ENCODE measurements around the gene SH2B2.
"Not testable (repeated sequence)": the region's sequence is repeated elsewhere in the genome, so short reads cannot be mapped to it uniquely, and the experiment has no call there.

SH2B2 gene

GRCh38 chr7:102313997-102314780 is 27.5 kb downstream of the SH2B2 start:
- Histone ChIP-seq H3K4me1 (ENCODE audit: control insufficient read depth, insufficient read depth, low read length) (no peaks in the 10 kb centered on the region), H3K4me3 (ENCODE audit: low read depth, low read length) (no peak overlapping the region), H3K9ac (ENCODE audit: low read depth, low read length) (no peak overlapping the region), H3K27me3 (ENCODE audit: control insufficient read depth, insufficient read depth, low read length) (no peaks in the 10 kb centered on the region), H3K36me3 (ENCODE audit: control insufficient read depth, insufficient read depth, low read length) (peaks cover 18% of the 10 kb centered on the region), H3K9me3 (ENCODE audit: control insufficient read depth, insufficient read depth, low read length) (no peaks in the 10 kb centered on the region), H3K27ac (ENCODE audit: low read depth, low read length) (no peak overlapping the region)

- H3K4me1 ChIP-seq (ENCODE audit: control insufficient read depth, insufficient read depth, low read length): peaks cover 8% of the 10 kb centered on the region; the same call in 1 of the 2 replicates
- peaks cover 18% of the 10 kb centered on the region for H3K36me3 ChIP-seq (ENCODE audit: control insufficient read depth, insufficient read depth, low read length)
- no peak overlapping the region for H3K9ac ChIP-seq (ENCODE audit: low read depth, low read length)
- no peak overlapping the region for H3K27ac ChIP-seq (ENCODE audit: low read depth, low read length)
- no peaks in the 10 kb centered on the region for H3K9me3 ChIP-seq (ENCODE audit: control insufficient read depth, insufficient read depth, low read length)
- H3K27me3 ChIP-seq (ENCODE audit: control insufficient read depth, insufficient read depth, low read length): no peaks in the 10 kb centered on the region
- H3K4me3 ChIP-seq (ENCODE audit: low read depth, low read length): no peak overlapping the region
These were observed 30.8 kb downstream of the SH2B2 start for GRCh38 chr7:102317231-102318059.

- no peak overlapping the region for H3K9ac ChIP-seq (ENCODE audit: low read depth, low read length)
- peaks cover 8% of the 10 kb centered on the region; the same call in 1 of the 2 replicates for H3K4me1 ChIP-seq (ENCODE audit: control insufficient read depth, insufficient read depth, low read length)
- no peaks in the 10 kb centered on the region for H3K27me3 ChIP-seq (ENCODE audit: control insufficient read depth, insufficient read depth, low read length)
- no peak overlapping the region for H3K27ac ChIP-seq (ENCODE audit: low read depth, low read length)
- no peaks in the 10 kb centered on the region for H3K9me3 ChIP-seq (ENCODE audit: control insufficient read depth, insufficient read depth, low read length)
- peaks cover 18% of the 10 kb centered on the region for H3K36me3 ChIP-seq (ENCODE audit: control insufficient read depth, insufficient read depth, low read length)
- H3K4me3 ChIP-seq (ENCODE audit: low read depth, low read length): no peak overlapping the region
These were observed 31.9 kb downstream of the SH2B2 start for GRCh38 chr7:102318482-102318971.

GRCh38 chr7:102319671-102320070 is 33.0 kb downstream of the SH2B2 start:
- no peak overlapping the region for H3K27ac ChIP-seq (ENCODE audit: low read depth, low read length)
- H3K27me3 ChIP-seq (ENCODE audit: control insufficient read depth, insufficient read depth, low read length): no peaks in the 10 kb centered on the region
- H3K4me3 ChIP-seq (ENCODE audit: low read depth, low read length): no peak overlapping the region
- no peak overlapping the region for H3K9ac ChIP-seq (ENCODE audit: low read depth, low read length)
- H3K4me1 ChIP-seq (ENCODE audit: control insufficient read depth, insufficient read depth, low read length): peaks cover 8% of the 10 kb centered on the region; the same call in 1 of the 2 replicates
- no peaks in the 10 kb centered on the region for H3K9me3 ChIP-seq (ENCODE audit: control insufficient read depth, insufficient read depth, low read length)
- peaks cover 10% of the 10 kb centered on the region for H3K36me3 ChIP-seq (ENCODE audit: control insufficient read depth, insufficient read depth, low read length)

GRCh38 chr7:102320181-102320580 is 33.5 kb downstream of the SH2B2 start:
- Histone ChIP-seq H3K27ac (ENCODE audit: low read depth, low read length) (no peak overlapping the region), H3K9ac (ENCODE audit: low read depth, low read length) (no peak overlapping the region), H3K4me3 (ENCODE audit: low read depth, low read length) (no peak overlapping the region), H3K36me3 (ENCODE audit: control insufficient read depth, insufficient read depth, low read length) (peaks cover 6% of the 10 kb centered on the region; the same call in 1 of the 2 replicates), H3K4me1 (ENCODE audit: control insufficient read depth, insufficient read depth, low read length) (peaks cover 8% of the 10 kb centered on the region; the same call in 1 of the 2 replicates), H3K27me3 (ENCODE audit: control insufficient read depth, insufficient read depth, low read length) (no peaks in the 10 kb centered on the region), H3K9me3 (ENCODE audit: control insufficient read depth, insufficient read depth, low read length) (no peaks in the 10 kb centered on the region)

GRCh38 chr7:102320601-102321350 is 34.1 kb downstream of the SH2B2 start:
- 0 out of 2 replicates have a peak, but pooled peaks cover 5% of the 10 kb centered on the region for H3K36me3 ChIP-seq (ENCODE audit: control insufficient read depth, insufficient read depth, low read length)
- H3K9me3 ChIP-seq (ENCODE audit: control insufficient read depth, insufficient read depth, low read length): no peaks in the 10 kb centered on the region
- peak overlapping the region; percentile 25; the same call in 1 of the 2 replicates for H3K4me3 ChIP-seq (ENCODE audit: low read depth, low read length)
- H3K9ac ChIP-seq (ENCODE audit: low read depth, low read length): no peak overlapping the region
- H3K27ac ChIP-seq (ENCODE audit: low read depth, low read length): no peak overlapping the region
- H3K27me3 ChIP-seq (ENCODE audit: control insufficient read depth, insufficient read depth, low read length): no peaks in the 10 kb centered on the region
- H3K4me1 ChIP-seq (ENCODE audit: control insufficient read depth, insufficient read depth, low read length): peaks cover 8% of the 10 kb centered on the region; the same call in 1 of the 2 replicates

GRCh38 chr7:102321351-102322201 is 34.9 kb downstream of the SH2B2 start:
- Histone ChIP-seq H3K9me3 (ENCODE audit: control insufficient read depth, insufficient read depth, low read length) (no peaks in the 10 kb centered on the region), H3K4me3 (ENCODE audit: low read depth, low read length) (peak overlapping the region; percentile 25; the same call in 1 of the 2 replicates), H3K4me1 (ENCODE audit: control insufficient read depth, insufficient read depth, low read length) (peaks cover 8% of the 10 kb centered on the region; the same call in 1 of the 2 replicates), H3K36me3 (ENCODE audit: control insufficient read depth, insufficient read depth, low read length) (0 out of 2 replicates have a peak, but pooled peaks cover 5% of the 10 kb centered on the region), H3K9ac (ENCODE audit: low read depth, low read length) (no peak overlapping the region), H3K27me3 (ENCODE audit: control insufficient read depth, insufficient read depth, low read length) (no peaks in the 10 kb centered on the region), H3K27ac (ENCODE audit: low read depth, low read length) (no peak overlapping the region)

GRCh38 chr7:102322202-102322715 is 35.6 kb downstream of the SH2B2 start:
- Histone ChIP-seq H3K4me3 (ENCODE audit: low read depth, low read length) (no peak overlapping the region), H3K27me3 (ENCODE audit: control insufficient read depth, insufficient read depth, low read length) (no peaks in the 10 kb centered on the region), H3K4me1 (ENCODE audit: control insufficient read depth, insufficient read depth, low read length) (peaks cover 8% of the 10 kb centered on the region; the same call in 1 of the 2 replicates), H3K9me3 (ENCODE audit: control insufficient read depth, insufficient read depth, low read length) (no peaks in the 10 kb centered on the region), H3K9ac (ENCODE audit: low read depth, low read length) (no peak overlapping the region), H3K27ac (ENCODE audit: low read depth, low read length) (no peak overlapping the region), H3K36me3 (ENCODE audit: control insufficient read depth, insufficient read depth, low read length) (0 out of 2 replicates have a peak, but pooled peaks cover 5% of the 10 kb centered on the region)

GRCh38 chr7:102323914-102324195 is 37.2 kb downstream of the SH2B2 start:
- Histone ChIP-seq H3K27ac (ENCODE audit: low read depth, low read length) (no peak overlapping the region), H3K27me3 (ENCODE audit: control insufficient read depth, insufficient read depth, low read length) (no peaks in the 10 kb centered on the region), H3K4me3 (ENCODE audit: low read depth, low read length) (no peak overlapping the region), H3K4me1 (ENCODE audit: control insufficient read depth, insufficient read depth, low read length) (peaks cover 12% of the 10 kb centered on the region; the same call in 1 of the 2 replicates), H3K9me3 (ENCODE audit: control insufficient read depth, insufficient read depth, low read length) (no peaks in the 10 kb centered on the region), H3K36me3 (ENCODE audit: control insufficient read depth, insufficient read depth, low read length) (0 out of 2 replicates have a peak, but pooled peaks cover 2% of the 10 kb centered on the region), H3K9ac (ENCODE audit: low read depth, low read length) (no peak overlapping the region)

GRCh38 chr7:102325106-102325505 is 38.4 kb downstream of the SH2B2 start:
- H3K4me3 ChIP-seq (ENCODE audit: low read depth, low read length); H3K36me3 ChIP-seq (ENCODE audit: control insufficient read depth, insufficient read depth, low read length); H3K9me3 ChIP-seq (ENCODE audit: control insufficient read depth, insufficient read depth, low read length); H3K9ac ChIP-seq (ENCODE audit: low read depth, low read length); H3K27me3 ChIP-seq (ENCODE audit: control insufficient read depth, insufficient read depth, low read length); H3K27ac ChIP-seq (ENCODE audit: low read depth, low read length): not testable (repeated sequence)
- H3K4me1 ChIP-seq (ENCODE audit: control insufficient read depth, insufficient read depth, low read length): peaks cover 12% of the 10 kb centered on the region; the same call in 1 of the 2 replicates
